ENCODE data around the gene CAB39. TPM values are rescaled to one million over a fixed set of nuclear protein-coding genes. Genes with fewer than 3 reads are reported as not detected.
A peak's percentile ranks its signal among the peaks of the same experiment; 100 is the strongest.

CAB39 gene
- total RNA-seq, 4 donors from 2014 or later = 47.6 to 80.3 (median 71.8) TPM

DNA sequence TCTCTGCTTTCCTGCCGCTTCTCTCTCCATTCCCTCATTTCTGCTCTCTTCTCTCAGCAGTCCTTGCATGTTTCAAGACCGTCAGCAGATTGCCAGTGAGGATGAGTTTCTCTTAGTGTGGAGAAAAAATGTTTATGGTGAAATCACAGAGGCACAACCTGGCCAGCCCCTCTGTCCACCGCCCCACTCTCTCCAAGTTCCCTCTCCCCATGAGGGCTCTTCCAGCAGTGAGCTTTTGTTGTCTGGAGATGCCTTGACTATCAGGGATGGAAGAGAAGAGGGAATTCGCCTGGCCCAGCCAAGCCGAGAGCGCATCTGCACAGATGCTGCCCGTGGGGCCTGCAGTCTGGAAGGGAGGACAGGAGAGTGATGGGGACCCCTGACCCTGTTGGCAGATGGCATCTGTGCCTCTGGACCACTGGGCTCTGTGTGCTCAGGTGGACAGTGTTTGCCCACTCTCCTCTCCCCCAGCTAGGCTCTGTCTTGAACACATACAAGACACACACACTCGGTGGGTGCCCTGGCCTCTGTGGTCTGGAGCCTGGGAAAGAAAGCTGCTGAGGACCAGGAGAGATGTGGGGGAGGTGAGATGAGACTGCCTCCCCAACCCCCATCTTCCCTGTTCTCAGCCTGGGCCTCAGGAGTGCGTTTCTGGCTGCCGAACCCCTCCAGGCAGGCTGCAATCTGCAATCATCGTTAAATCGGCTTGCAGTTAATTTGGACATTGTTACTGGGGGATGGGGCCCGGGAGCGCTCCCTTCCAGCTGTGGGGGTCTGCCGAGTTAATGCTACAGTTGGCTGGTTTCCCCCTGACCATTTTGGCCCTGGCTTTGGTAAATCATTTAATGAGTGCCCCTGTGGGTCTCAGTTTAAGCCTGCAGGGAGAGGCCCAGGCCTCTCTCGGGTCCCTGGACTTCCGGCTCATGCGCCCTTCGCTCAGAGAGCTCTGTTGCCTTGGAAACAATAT lies 156.6 kb downstream of the CAB39 start:
- Histone ChIP-seq H3K27ac (peak overlapping the region in 3 of 4 donors; percentile 69 to 79 (median 75)), H3K9me3 (no peaks in the 10 kb centered on the region), H3K4me1 (peaks cover 33 to 94% (median 40%) of the 10 kb centered on the region in 3 donors), H3K4me3 (no peak overlapping the region), H3K36me3 (no peaks in the 10 kb centered on the region), H3K27me3 (peaks cover 0 to 21% (median 0%) of the 10 kb centered on the region in 4 donors)
- intact Hi-C loops (cut with DNase I) = no loop called here
- DNase-seq = no peak
- 75 to 85% methylated on average over 16 to 17 of the region's 19 CpGs for WGBS, 2 donors
- TF ChIP-seq, protein P1, sequence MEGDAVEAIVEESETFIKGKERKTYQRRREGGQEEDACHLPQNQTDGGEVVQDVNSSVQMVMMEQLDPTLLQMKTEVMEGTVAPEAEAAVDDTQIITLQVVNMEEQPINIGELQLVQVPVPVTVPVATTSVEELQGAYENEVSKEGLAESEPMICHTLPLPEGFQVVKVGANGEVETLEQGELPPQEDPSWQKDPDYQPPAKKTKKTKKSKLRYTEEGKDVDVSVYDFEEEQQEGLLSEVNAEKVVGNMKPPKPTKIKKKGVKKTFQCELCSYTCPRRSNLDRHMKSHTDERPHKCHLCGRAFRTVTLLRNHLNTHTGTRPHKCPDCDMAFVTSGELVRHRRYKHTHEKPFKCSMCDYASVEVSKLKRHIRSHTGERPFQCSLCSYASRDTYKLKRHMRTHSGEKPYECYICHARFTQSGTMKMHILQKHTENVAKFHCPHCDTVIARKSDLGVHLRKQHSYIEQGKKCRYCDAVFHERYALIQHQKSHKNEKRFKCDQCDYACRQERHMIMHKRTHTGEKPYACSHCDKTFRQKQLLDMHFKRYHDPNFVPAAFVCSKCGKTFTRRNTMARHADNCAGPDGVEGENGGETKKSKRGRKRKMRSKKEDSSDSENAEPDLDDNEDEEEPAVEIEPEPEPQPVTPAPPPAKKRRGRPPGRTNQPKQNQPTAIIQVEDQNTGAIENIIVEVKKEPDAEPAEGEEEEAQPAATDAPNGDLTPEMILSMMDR (IDR thresholded peaks at IDR 0.05) = no peak
- TF ChIP-seq POLR2A (IDR thresholded peaks at IDR 0.05) = no peak

DNA sequence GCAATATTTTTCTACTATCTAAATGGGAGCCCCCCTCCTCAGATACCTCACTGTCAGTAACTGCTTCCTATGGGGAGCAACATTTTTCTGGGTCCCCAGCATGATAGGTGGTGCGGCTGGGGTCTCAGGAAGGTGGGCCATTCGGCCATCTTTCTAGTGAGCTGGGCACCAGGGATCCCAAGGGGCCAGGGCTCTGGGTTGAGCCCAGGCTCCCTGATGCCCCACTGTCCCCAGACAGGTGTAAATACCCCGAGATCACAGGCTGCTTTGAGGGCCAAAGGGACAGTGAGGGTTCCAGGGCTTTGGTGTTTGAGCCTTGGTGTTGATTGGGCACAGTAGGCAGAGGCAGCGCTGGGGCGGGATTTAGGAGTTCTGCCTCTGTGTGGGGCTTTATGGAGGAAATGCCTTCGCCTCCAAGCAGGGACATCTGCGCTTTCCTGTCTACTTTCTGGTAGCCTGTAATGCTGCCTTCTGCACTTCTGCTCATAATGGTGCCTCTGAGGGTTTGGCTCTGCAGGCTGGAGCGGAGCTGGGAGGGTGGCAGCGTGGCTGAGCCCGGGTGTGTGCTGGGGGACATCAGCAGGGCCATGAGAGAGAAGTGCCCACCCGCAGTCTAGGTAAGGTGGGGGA lies 157.4 kb downstream of the CAB39 start:
- H3K36me3 ChIP-seq = no peaks in the 10 kb centered on the region
- 44 to 56% methylated on average over 5 to 9 of the region's 11 CpGs for WGBS, 2 donors
- TF ChIP-seq, protein P1 (IDR thresholded peaks at IDR 0.05) = no peak
- TF ChIP-seq POLR2A (IDR thresholded peaks at IDR 0.05) = no peak
- no peak for DNase-seq
- peaks cover 29 to 86% (median 38%) of the 10 kb centered on the region in 3 donors for H3K4me1 ChIP-seq
- no peak overlapping the region for H3K4me3 ChIP-seq
- intact Hi-C loops (cut with DNase I) = no loop called here
- H3K9me3 ChIP-seq = no peaks in the 10 kb centered on the region
- peak overlapping the region in 3 of 4 donors; percentile 69 to 79 (median 75) for H3K27ac ChIP-seq
- H3K27me3 ChIP-seq = peaks cover 0 to 13% (median 0%) of the 10 kb centered on the region in 4 donors

Small RNAs within 50 kb of the gene (small RNA-seq; reads per million reads assigned to genes)
- gene BANF1P3 = 0 reads per million in 4 donors
- 0 to 0.30 (median 0.08) reads per million in 4 donors for gene RNU6-268P

Other genes starting within 250 kb of the CAB39 start
- 10 to 100 TPM in 2 of 4 donors, 1 to 10 TPM in 2; 3.8 to 31.9 (median 10.3) TPM for gene ITM2C, start 152.1 kb downstream of the CAB39 start, total RNA-seq
- under 1 TPM; 0.61 to 0.88 (median 0.78) TPM for gene GPR55, start 212.4 kb downstream of the CAB39 start, total RNA-seq